Vagina (tissue), 2 donors: ENCODE data around the gene GSG1.

ENCODE experiments used
- POLR2A ChIP-seq, 2 donors: fragments of 450-650 bp; IDR thresholded peaks; one replicate each; pipeline ENCODE4 v1.6.1; 2017; ENCODE audit warnings: antibody characterized with exemption in 2 of 2, mild to moderate bottlenecking in 2 of 2, moderate library complexity in 2 of 2
- TF ChIP-seq, protein P1 (sequence below), 3 experiments: fragments of 450-650 bp in 2 of 3; fragments of 200-600 bp in 1 of 3; sonication (generic) in 1 of 3; IDR thresholded peaks; one replicate each; pipeline ENCODE4 v1.5.1; 2017 to 2019; ENCODE audit warnings: antibody characterized with exemption in 3 of 3, mild to moderate bottlenecking in 2 of 3, moderate library complexity in 2 of 3

DNA sequence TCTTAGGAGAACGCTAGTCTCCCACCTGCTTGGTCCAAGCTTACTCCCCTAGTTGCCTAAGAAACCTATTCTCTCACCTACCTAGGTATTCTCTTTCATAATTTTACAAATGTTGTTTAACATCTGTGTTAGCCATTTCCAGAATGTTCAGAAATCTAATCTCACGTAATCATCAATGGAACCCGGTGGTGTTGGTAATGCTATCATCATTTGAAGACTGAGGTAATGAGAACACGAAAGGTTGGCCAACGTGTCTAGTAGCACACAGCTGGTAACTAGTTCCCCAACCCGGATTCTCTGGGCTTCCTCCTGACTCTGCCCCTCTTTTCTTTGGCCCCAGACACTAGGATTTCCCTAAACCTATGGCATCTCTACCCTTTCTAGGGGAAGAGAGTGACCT is 49.3 kb upstream of the GSG1 start:
- TF ChIP-seq, protein P1, sequence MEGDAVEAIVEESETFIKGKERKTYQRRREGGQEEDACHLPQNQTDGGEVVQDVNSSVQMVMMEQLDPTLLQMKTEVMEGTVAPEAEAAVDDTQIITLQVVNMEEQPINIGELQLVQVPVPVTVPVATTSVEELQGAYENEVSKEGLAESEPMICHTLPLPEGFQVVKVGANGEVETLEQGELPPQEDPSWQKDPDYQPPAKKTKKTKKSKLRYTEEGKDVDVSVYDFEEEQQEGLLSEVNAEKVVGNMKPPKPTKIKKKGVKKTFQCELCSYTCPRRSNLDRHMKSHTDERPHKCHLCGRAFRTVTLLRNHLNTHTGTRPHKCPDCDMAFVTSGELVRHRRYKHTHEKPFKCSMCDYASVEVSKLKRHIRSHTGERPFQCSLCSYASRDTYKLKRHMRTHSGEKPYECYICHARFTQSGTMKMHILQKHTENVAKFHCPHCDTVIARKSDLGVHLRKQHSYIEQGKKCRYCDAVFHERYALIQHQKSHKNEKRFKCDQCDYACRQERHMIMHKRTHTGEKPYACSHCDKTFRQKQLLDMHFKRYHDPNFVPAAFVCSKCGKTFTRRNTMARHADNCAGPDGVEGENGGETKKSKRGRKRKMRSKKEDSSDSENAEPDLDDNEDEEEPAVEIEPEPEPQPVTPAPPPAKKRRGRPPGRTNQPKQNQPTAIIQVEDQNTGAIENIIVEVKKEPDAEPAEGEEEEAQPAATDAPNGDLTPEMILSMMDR (IDR thresholded peaks at IDR 0.05), result no peak
- TF ChIP-seq POLR2A (IDR thresholded peaks at IDR 0.05), result no peak
